ENCODE measurements around the gene KCNC4.

- no peak for TF ChIP-seq CTCF (conservative IDR thresholded peaks at IDR 0.05; ENCODE audit: low read length)
- TF ChIP-seq EZH2phosphoT487 (IDR thresholded peaks at IDR 0.05; ENCODE audit: borderline replicate concordance, low read depth, low read length): no peak
Observed at GRCh38 chr1:110234691-110235090, 24.6 kb downstream of the KCNC4 start.
